Activated naive CD8-positive, alpha-beta T cell treated with anti-CD3 and anti-CD28 coated beads for 36 hours (primary cell): ENCODE data around the gene TENM3. TPM values are rescaled to one million over a fixed set of nuclear protein-coding genes. Genes with fewer than 3 reads are reported as not detected.

Experiments used
- DNase-seq: peaks from one replicate; pipeline ENCODE4 v3.0.0; 2021
- H3K27ac Mint-ChIP-seq: one replicate; pipeline ENCODE4 v1.8.0; 2022; ENCODE audit warnings: mild to moderate bottlenecking, moderate library complexity, mixed read lengths
- H3K27me3 Mint-ChIP-seq: one replicate; pipeline ENCODE4 v1.8.0; 2022; ENCODE audit warnings: mild to moderate bottlenecking, mixed read lengths
- H3K36me3 Mint-ChIP-seq: one replicate; pipeline ENCODE4 v1.8.0; 2021; ENCODE audit warnings: mild to moderate bottlenecking, mixed read lengths
- H3K4me1 Mint-ChIP-seq: one replicate; pipeline ENCODE4 v1.8.0; 2021; ENCODE audit warnings: mixed read lengths
- H3K4me3 Mint-ChIP-seq: one replicate; pipeline ENCODE4 v1.8.0; 2022; ENCODE audit warnings: mild to moderate bottlenecking, moderate library complexity, mixed read lengths
- H3K9me3 Mint-ChIP-seq: one replicate; pipeline ENCODE4 v1.8.0; 2022; ENCODE audit warnings: mixed read lengths
- total RNA-seq, 2 experiments: library from RNA; stranded (reverse); gene quantifications; one replicate each; pipeline ENCODE4 v1.2.3, GENCODE V29; 2021

The TENM3 gene
- total RNA-seq, 2 experiments from 2014 or later: not detected

DNA sequence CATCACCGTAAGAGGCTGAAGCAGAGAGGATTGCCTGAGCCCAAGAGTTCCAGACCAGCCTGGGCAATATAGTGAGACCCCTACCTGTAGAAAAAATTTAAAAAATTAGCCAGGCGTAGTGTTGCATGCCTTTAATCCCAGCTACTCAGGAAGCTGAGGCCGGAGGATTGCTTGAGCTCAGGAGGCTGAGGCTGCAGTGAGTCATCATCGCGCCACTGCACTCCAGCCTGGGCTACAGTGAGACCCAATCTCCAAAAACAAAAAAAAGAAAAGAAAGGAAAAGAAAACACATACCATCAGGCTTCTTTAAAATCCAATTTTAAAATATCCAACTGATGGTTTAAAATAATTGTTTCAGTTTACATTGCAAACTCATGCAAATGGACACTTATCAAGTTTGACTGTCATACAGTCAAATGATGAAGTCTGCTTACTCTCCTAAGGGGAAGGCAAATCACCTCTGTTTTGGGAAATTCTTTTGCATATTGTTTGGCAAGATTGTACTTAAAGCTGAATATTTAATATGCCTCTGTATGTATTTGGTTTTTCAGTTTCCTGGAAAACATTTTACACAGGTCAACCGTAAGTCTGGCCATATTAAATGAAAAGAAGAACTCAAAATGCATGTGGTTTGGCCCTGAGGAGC lies 23.7 kb upstream of the TENM3 start:
- no peak overlapping the region for H3K27ac Mint-ChIP-seq
- no peak overlapping the region for H3K4me3 Mint-ChIP-seq
- DNase-seq: no peak
- no peaks in the 10 kb centered on the region for H3K36me3 Mint-ChIP-seq
- H3K27me3 Mint-ChIP-seq: no peaks in the 10 kb centered on the region
- no peaks in the 10 kb centered on the region for H3K4me1 Mint-ChIP-seq
- no peaks in the 10 kb centered on the region for H3K9me3 Mint-ChIP-seq

DNA sequence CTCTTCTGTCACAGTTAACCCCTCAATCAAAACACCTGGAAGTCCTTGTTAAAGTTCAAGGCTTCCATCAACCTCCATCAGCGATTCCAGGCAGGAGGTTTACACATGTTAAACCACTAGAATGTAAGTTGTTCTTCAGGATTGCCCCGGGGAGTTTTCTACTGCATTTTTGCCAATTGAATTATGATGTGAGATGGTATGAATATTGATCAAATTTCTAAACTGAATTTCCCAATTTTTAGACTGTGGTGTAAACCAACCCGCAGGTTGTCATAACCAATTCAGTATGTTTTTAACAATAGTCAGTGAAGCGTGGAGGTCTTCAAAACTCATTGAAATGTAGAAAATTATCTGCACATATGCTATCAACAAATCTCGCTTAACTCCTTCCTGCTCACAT lies 21.2 kb upstream of the TENM3 start:
- no peak overlapping the region for H3K4me3 Mint-ChIP-seq
- H3K36me3 Mint-ChIP-seq: no peaks in the 10 kb centered on the region
- no peaks in the 10 kb centered on the region for H3K27me3 Mint-ChIP-seq
- H3K9me3 Mint-ChIP-seq: no peaks in the 10 kb centered on the region
- no peak for DNase-seq
- no peaks in the 10 kb centered on the region for H3K4me1 Mint-ChIP-seq
- H3K27ac Mint-ChIP-seq: no peak overlapping the region

GRCh38 chr4:182222766-182223165 lies 20.4 kb upstream of the TENM3 start:
- no peaks in the 10 kb centered on the region for H3K4me1 Mint-ChIP-seq
- H3K27me3 Mint-ChIP-seq: no peaks in the 10 kb centered on the region

GRCh38 chr4:182223708-182224107 lies 19.5 kb upstream of the TENM3 start:
- no peak overlapping the region for H3K27ac Mint-ChIP-seq
- no peaks in the 10 kb centered on the region for H3K27me3 Mint-ChIP-seq
- no peaks in the 10 kb centered on the region for H3K36me3 Mint-ChIP-seq
- H3K4me3 Mint-ChIP-seq: no peak overlapping the region
- H3K4me1 Mint-ChIP-seq: no peaks in the 10 kb centered on the region
- DNase-seq: no peak
- no peaks in the 10 kb centered on the region for H3K9me3 Mint-ChIP-seq

More at GRCh38 chr4:182222766-182223165, 20.4 kb upstream of the TENM3 start:
- no peak overlapping the region for H3K27ac Mint-ChIP-seq
- H3K9me3 Mint-ChIP-seq: no peaks in the 10 kb centered on the region
- no peak overlapping the region for H3K4me3 Mint-ChIP-seq
- DNase-seq: no peak
- no peaks in the 10 kb centered on the region for H3K36me3 Mint-ChIP-seq

DNA sequence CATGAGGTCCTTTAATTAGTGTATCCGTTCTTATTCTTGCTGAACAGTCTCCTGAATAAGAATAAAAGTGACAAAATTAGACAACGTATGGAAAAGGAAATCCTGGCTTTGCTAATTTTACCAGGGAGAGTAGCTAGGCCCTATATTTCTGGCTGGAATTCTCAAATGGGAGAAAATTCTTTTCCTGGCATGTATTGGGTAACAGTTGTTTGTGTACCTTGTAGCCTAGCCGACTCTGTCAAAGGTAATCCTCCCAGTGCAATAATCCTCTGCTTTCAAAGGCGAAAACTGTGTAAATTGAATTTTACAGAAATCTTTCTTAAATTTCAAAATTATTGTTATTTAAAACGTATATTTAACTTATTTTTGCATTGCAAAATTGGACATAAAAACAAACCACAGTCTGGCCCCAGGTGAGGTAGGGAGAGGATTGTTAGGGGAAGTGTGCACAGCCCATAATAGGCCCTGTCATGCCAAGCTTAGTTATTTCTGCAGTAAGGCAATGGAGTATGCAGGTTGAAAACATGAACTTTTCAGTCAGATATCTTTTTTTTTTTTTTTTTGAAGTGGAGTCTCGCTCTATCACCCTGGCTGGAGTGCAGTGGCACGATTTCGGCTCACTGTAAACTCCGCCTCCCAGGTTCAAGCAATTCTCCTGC lies 18.9 kb upstream of the TENM3 start:
- Mint-ChIP-seq H3K4me3 (no peak overlapping the region), H3K36me3 (no peaks in the 10 kb centered on the region), H3K27me3 (no peaks in the 10 kb centered on the region), H3K27ac (no peak overlapping the region), H3K9me3 (no peaks in the 10 kb centered on the region), H3K4me1 (no peaks in the 10 kb centered on the region)
- DNase-seq: no peak

- H3K27me3 Mint-ChIP-seq: no peaks in the 10 kb centered on the region
These were observed 17.8 kb upstream of the TENM3 start for GRCh38 chr4:182225257-182225852.

DNA sequence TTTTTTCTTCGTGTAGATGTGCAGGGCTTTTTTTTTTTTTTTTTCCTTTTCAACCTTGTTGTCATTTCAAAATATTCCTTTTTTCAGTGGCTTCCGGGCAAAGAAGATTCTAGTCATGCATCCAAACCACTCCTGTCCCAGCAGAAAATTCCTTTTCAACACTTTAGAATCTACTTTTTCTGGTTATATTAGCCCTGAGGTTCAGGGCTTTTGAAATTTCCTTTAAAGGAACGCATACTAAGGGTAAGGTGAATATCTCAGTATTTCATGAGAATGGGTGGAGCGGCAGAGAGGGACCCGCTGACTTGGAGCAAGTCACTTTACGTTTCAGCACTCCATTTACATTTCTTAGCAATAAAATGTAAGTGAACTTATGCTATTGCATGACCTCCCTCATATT lies 15.6 kb upstream of the TENM3 start:
- H3K36me3 Mint-ChIP-seq: no peaks in the 10 kb centered on the region
- no peaks in the 10 kb centered on the region for H3K9me3 Mint-ChIP-seq
- no peaks in the 10 kb centered on the region for H3K4me1 Mint-ChIP-seq
- no peak for DNase-seq
- H3K4me3 Mint-ChIP-seq: no peak overlapping the region
- no peaks in the 10 kb centered on the region for H3K27me3 Mint-ChIP-seq
- no peak overlapping the region for H3K27ac Mint-ChIP-seq

More at GRCh38 chr4:182225257-182225852, 17.8 kb upstream of the TENM3 start:
- DNase-seq: no peak
- H3K27ac Mint-ChIP-seq: no peak overlapping the region
- no peaks in the 10 kb centered on the region for H3K36me3 Mint-ChIP-seq
- H3K9me3 Mint-ChIP-seq: no peaks in the 10 kb centered on the region
- no peak overlapping the region for H3K4me3 Mint-ChIP-seq
- no peaks in the 10 kb centered on the region for H3K4me1 Mint-ChIP-seq

DNA sequence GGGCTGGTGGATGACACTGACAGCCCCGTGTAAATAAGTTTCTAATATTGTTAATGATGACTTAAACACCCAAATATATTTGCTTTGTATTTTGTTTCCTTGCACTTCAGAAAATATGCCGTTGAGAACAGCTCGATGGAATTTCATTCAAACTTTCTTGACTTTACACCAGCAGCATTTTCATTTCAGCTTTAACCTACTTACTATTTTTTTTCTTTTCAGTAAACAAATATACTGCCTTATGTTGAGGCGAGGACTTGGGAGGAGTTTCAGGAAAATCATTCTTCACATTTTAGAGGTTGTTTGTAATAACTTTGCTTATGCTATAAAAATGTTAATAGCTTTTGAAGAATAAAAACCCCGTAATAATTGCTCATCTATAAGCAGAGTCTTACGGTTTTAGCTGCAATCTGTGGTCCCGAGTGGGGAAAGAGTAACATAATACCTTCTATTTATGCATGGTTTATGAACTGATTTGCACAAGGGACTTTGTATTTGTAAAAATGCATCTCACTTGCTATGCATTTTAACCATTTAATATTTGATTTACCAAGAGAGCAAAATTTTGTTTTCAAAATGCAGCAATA lies 14.1 kb upstream of the TENM3 start:
- no peaks in the 10 kb centered on the region for H3K9me3 Mint-ChIP-seq
- H3K27me3 Mint-ChIP-seq: no peaks in the 10 kb centered on the region
- no peak overlapping the region for H3K27ac Mint-ChIP-seq
- H3K4me1 Mint-ChIP-seq: no peaks in the 10 kb centered on the region
- no peak for DNase-seq
- no peaks in the 10 kb centered on the region for H3K36me3 Mint-ChIP-seq
- no peak overlapping the region for H3K4me3 Mint-ChIP-seq

DNA sequence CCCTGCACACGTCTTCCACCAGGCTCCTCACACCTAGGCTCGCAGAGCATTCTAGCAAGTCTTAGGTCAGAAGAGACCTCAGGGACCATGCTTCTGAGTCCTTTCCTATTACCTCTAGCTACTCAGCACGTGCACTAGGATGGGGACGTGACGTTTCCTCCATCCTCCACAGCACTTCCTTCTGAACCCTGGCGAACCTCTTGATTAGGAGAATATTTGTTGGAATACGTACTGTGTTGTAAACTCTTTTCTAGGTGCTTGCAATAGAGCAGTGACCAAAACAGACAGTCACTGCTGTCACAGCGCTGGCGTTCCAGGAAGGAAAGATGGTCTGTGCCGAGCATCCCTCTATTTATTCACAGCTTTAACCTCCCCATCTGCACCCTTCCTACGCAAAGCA lies 12.9 kb upstream of the TENM3 start:
- no peaks in the 10 kb centered on the region for H3K9me3 Mint-ChIP-seq
- no peaks in the 10 kb centered on the region for H3K4me1 Mint-ChIP-seq
- no peaks in the 10 kb centered on the region for H3K27me3 Mint-ChIP-seq
- no peaks in the 10 kb centered on the region for H3K36me3 Mint-ChIP-seq
- DNase-seq: no peak
- no peak overlapping the region for H3K27ac Mint-ChIP-seq
- H3K4me3 Mint-ChIP-seq: no peak overlapping the region

- no peak for DNase-seq
- Mint-ChIP-seq H3K4me1 (no peaks in the 10 kb centered on the region), H3K36me3 (no peaks in the 10 kb centered on the region), H3K27me3 (no peaks in the 10 kb centered on the region), H3K9me3 (no peaks in the 10 kb centered on the region), H3K4me3 (no peak overlapping the region), H3K27ac (no peak overlapping the region)
These were observed 12.1 kb upstream of the TENM3 start for GRCh38 chr4:182231080-182231479.

- Mint-ChIP-seq H3K9me3 (no peaks in the 10 kb centered on the region), H3K27me3 (no peaks in the 10 kb centered on the region), H3K4me3 (no peak overlapping the region), H3K27ac (no peak overlapping the region), H3K36me3 (no peaks in the 10 kb centered on the region), H3K4me1 (no peaks in the 10 kb centered on the region)
- no peak for DNase-seq
These were observed 11.7 kb upstream of the TENM3 start for GRCh38 chr4:182231496-182231895.

DNA sequence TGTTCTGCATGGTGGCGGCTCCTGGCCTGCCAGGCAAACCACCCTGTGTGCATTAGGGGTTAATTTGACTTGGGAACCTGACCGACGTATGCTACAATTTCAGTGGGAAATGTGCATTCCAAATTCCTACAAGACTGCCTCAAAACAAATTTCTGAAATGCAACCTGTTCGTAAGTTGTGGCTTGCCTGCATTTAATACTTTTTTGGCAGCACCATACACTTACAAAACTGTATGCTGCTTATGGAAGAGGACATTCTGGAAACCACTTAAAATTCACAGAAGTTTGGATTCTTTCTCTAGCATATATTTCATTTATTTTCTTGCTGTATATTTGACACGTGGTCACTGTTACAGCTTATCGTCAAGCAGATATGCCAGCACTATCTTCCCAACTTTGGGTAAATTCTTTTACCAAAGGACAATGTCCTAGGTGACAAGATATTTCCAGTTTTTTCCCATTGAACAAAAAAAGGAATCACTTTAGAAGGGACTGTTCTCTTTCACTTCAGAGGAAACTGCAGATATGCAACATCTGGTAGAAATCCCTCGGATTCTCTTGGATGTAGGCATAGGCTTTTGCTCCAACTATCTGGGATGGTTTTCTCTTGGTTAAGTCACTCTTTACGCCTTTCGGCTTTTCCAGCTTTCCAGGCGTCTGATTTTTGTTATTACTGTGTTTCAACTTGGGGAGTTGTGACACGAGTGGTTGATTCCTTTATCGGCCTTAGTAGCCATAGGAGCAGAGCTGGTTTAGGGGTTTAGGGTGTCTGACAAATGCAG lies 9.7 kb upstream of the TENM3 start:
- H3K27me3 Mint-ChIP-seq: no peaks in the 10 kb centered on the region
- no peaks in the 10 kb centered on the region for H3K4me1 Mint-ChIP-seq
- DNase-seq: no peak
- no peak overlapping the region for H3K27ac Mint-ChIP-seq
- H3K9me3 Mint-ChIP-seq: peaks cover 3% of the 10 kb centered on the region
- H3K4me3 Mint-ChIP-seq: no peak overlapping the region
- H3K36me3 Mint-ChIP-seq: no peaks in the 10 kb centered on the region

DNA sequence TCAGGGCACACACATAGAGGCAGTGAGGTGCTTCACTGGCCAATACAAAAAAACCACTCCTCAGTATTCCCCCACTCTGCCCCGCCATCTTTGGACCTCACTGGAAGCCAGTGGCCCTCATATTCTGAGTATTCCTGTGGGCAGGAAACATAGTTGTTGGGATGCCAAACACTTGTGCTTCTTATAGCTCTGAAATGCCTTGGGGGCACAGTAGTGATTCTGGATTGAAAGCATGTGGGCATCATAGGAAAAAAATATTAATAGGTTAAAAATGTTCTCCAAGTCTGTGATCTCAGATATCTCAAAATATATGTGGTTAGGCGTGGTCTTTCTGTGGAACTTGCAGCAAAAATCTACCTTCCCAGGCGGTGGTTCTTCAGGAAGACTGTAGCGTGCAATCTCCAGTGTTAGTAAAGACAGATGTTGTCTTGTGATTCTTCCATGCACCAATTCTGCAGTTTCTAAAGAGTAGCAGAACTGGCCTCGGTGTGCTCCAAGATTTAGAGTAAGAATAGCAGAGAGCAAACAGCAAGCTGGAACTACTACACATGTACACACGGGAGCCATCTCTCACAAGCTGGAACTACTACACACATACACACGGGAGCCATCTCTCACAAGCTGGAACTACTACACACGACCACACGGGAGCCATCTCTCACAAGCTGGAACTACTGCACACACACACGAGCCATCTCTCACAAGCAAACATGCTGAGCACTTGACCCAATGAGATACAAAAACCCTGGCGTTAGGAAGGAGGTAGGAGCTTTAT lies 8.0 kb upstream of the TENM3 start:
- no peak for DNase-seq
- H3K36me3 Mint-ChIP-seq: no peaks in the 10 kb centered on the region
- H3K27me3 Mint-ChIP-seq: no peaks in the 10 kb centered on the region
- no peak overlapping the region for H3K27ac Mint-ChIP-seq
- no peak overlapping the region for H3K4me3 Mint-ChIP-seq
- H3K9me3 Mint-ChIP-seq: peaks cover 5% of the 10 kb centered on the region
- no peaks in the 10 kb centered on the region for H3K4me1 Mint-ChIP-seq

GRCh38 chr4:182236186-182236585 lies 7.0 kb upstream of the TENM3 start:
- no peak overlapping the region for H3K27ac Mint-ChIP-seq
- no peaks in the 10 kb centered on the region for H3K36me3 Mint-ChIP-seq
- peaks cover 5% of the 10 kb centered on the region for H3K9me3 Mint-ChIP-seq
- H3K4me3 Mint-ChIP-seq: no peak overlapping the region
- H3K4me1 Mint-ChIP-seq: no peaks in the 10 kb centered on the region
- no peak for DNase-seq
- H3K27me3 Mint-ChIP-seq: no peaks in the 10 kb centered on the region
